Fibroblast of gingiva (primary cell): ENCODE results near the gene GCHFR.

ENCODE experiments used
- DNase-seq: peaks from one replicate; pipeline ENCODE4 v3.0.0-alpha.2; 2011; ENCODE audit warnings: low read depth

GCHFR gene

DNA sequence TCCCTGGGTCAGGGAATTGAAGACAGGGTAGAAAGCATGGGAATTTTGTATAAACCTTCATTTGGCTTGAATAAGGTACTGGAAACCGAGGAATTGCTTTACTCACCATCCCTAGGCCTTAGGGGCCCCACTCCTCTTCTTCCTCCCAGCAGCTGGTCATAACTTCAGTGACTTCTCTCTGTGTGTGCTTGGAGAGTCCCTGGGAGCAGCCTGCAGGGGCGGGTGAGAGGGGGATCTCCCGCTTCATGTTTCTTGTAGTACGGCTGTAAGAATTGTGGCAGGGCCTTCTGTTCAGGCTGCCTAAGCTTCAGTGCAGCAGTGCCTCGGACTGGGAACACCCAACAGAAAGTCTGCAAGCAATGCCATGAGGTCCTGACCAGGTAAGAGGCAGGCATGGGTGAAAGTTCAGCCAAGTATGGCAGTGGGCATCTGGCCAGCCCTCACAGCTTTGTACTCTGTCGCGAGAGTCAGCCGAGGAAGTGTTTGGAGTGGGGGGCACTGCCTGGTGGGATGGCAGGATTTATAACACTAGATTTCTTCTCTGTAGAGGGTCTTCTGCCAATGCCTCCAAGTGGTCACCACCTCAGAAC, 45.1 kb downstream of the GCHFR start:
- no peak for DNase-seq

DNA sequence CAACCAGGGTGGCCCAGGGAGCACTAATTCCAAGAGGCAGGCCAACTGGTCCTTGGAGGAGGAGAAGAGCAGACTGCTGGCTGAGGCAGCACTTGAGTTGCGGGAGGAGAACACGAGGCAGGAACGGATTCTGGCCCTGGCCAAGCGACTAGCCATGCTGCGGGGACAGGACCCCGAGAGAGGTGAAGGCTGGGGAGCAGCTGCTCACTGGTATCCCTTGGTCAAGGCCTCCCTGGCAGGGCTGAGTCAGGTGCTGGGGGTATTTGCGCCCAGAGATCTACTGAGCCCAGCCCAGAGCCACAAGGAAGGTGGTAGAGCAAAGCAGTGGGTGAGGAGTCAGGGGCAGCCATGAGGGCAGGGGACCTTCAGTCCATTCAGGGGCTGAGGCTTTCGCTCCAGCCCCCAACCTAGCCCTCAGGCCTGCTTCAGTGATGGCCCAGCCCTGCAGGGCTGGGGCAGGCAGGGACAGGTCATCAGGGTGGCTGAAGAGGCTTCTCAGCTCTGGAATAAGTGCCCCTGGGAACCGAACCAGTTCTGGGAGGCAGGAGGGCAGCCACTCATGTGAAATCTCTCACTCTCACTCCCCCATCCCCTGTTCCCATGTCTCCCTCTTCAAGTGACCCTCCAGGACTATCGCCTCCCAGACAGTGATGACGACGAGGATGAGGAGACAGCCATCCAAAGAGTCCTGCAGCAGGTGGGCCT, 49.0 kb downstream of the GCHFR start:
- DNase-seq: no peak

DNA sequence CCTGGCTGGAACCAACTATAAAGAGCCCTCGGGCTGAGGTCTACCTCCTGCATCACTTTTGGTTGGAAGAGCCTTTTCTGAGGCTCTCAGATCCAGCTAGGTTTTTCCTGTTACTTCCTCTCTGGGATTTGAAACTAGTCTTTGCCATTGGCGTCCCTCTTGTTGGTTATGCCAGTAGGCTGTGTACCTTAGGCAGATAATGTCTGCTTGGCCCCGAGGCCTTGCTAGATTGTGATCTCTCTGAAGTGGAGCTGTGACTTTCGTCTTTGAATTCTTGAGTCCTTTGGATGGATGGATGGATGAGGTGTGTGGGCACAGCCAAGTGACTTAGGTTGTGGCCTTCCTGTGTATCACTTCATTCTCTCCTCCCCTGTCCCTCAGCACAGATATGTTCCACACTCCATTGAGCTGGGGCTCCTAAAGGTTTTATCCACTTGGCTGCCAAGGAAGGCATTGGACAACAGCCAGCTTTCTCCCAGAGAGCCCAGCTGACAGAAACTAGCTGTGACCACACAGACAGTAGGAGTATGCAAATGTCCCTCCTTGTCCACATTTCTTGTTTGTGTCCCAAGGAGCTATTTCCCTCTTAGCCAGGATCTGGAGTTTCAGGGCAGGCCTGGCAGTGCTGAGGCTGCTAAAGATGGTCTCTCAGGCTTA, 51.3 kb downstream of the GCHFR start:
- no peak for DNase-seq
